HG03108 (cell line): ENCODE data around the gene TMEM53.
"Not testable (repeated sequence)": the region's sequence is repeated elsewhere in the genome, so short reads cannot be mapped to it uniquely, and the experiment has no call there.

ENCODE experiments used
- ATAC-seq: cut with Tn5 transposase; IDR thresholded peaks from one replicate; pipeline ENCODE4 v1.9.1; 2021; ENCODE audit warnings: moderate library complexity; ENCODE audit not compliant: unreplicated experiment

TMEM53 gene

GRCh38 chr1:44672961-44673674, 1.2 kb downstream of the TMEM53 start:
- ATAC-seq = no peak

GRCh38 chr1:44672254-44672955, 1.9 kb downstream of the TMEM53 start:
- ATAC-seq = no peak

- ATAC-seq = no peak
Observed at GRCh38 chr1:44670751-44671640, 3.3 kb downstream of the TMEM53 start.

GRCh38 chr1:44666719-44667118, 7.6 kb downstream of the TMEM53 start:
- ATAC-seq = not testable (repeated sequence)

GRCh38 chr1:44664730-44665370, 9.4 kb downstream of the TMEM53 start:
- ATAC-seq = no peak

- ATAC-seq = no peak
Observed at GRCh38 chr1:44663417-44663816, 10.9 kb downstream of the TMEM53 start.

- no peak for ATAC-seq
Observed at GRCh38 chr1:44662683-44663030, 11.6 kb downstream of the TMEM53 start.

- no peak for ATAC-seq
Observed at GRCh38 chr1:44661781-44662682, 12.2 kb downstream of the TMEM53 start.

- no peak for ATAC-seq
Observed at GRCh38 chr1:44660176-44660575, 14.1 kb downstream of the TMEM53 start.

- ATAC-seq = no peak
Observed at GRCh38 chr1:44659566-44659965, 14.7 kb downstream of the TMEM53 start.

- no peak for ATAC-seq
Observed at GRCh38 chr1:44655609-44656008, 18.7 kb downstream of the TMEM53 start.

GRCh38 chr1:44654621-44655187, 19.6 kb downstream of the TMEM53 start:
- no peak for ATAC-seq

- ATAC-seq = no peak
Observed at GRCh38 chr1:44653107-44653964, 20.9 kb downstream of the TMEM53 start.

GRCh38 chr1:44652445-44653106, 21.7 kb downstream of the TMEM53 start:
- ATAC-seq = no peak

- no peak for ATAC-seq
Observed at GRCh38 chr1:44651069-44651468, 23.2 kb downstream of the TMEM53 start.

- ATAC-seq = no peak
Observed at GRCh38 chr1:44650159-44650831, 24.0 kb downstream of the TMEM53 start.

- no peak for ATAC-seq
Observed at GRCh38 chr1:44649788-44650158, 24.5 kb downstream of the TMEM53 start.
